Right lobe of liver (tissue), 4 donors: ENCODE measurements around the gene NAPG.
"Not testable (repeated sequence)": the region's sequence is repeated elsewhere in the genome, so short reads cannot be mapped to it uniquely, and the experiment has no call there.

Experiments used
- CTCF ChIP-seq, 4 donors: fragments of 200-600 bp in 3 of 4; fragments of 450-650 bp in 1 of 4; IDR thresholded peaks; one replicate each; pipeline versions ENCODE4 v1.5.1 to v1.8.0; 2016 to 2022; ENCODE audit warnings: antibody characterized with exemption in 4 of 4, mild to moderate bottlenecking in 2 of 4
- POLR2A ChIP-seq: fragments of 450-650 bp; IDR thresholded peaks from one replicate; pipeline ENCODE4 v1.6.1; 2017; ENCODE audit warnings: antibody characterized with exemption, mild to moderate bottlenecking
- donor health status: DM: no; HTN: no; CAD: no.
- donor health status: DM: no; HTN: no; CAD: no.
- donor health status: DM: no; HTN: yes; CAD: no.

GRCh38 chr18:10578573-10578899, 52.7 kb downstream of the NAPG start:
- TF ChIP-seq CTCF (IDR thresholded peaks at IDR 0.05); POLR2A: not testable (repeated sequence)
